Measurements from ENCODE around the gene TMPRSS5. TPM values are rescaled to one million over a fixed set of nuclear protein-coding genes. Genes with fewer than 3 reads are reported as not detected.
"Not testable (repeated sequence)": the region's sequence is repeated elsewhere in the genome, so short reads cannot be mapped to it uniquely, and the experiment has no call there.

TMPRSS5 gene
- total RNA-seq, 1 donor from 2014 or later, result 1.1 TPM

- no peak for DNase-seq (ENCODE audit: extremely low read depth, low read depth, low spot score)
Measured at GRCh38 chr11:113697756-113698407, 8.2 kb downstream of the TMPRSS5 start.

DNA sequence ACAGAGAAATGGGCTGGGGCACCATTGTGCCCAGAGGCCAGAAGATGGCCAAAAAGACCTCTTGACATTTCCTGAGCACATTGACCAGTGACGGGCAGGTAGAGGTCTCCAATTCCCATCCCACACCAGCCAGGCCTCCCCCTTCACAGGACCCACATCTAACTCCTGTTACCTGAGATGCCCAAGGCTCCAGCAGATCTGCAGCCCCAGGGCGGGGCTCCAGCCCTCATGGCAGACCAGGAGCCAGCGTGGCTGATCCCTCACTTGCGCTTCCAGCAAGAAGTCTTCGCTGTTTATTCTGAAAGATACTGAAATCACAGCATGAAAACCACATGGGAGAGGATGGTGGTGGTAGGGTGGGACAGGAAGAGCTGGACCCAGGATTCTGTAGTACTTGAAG is 9.0 kb downstream of the TMPRSS5 start:
- no peak for DNase-seq (ENCODE audit: extremely low read depth, low read depth, low spot score)

GRCh38 chr11:113695207-113695606 is 10.9 kb downstream of the TMPRSS5 start:
- DNase-seq (ENCODE audit: extremely low read depth, low read depth, low spot score), result no peak

DNA sequence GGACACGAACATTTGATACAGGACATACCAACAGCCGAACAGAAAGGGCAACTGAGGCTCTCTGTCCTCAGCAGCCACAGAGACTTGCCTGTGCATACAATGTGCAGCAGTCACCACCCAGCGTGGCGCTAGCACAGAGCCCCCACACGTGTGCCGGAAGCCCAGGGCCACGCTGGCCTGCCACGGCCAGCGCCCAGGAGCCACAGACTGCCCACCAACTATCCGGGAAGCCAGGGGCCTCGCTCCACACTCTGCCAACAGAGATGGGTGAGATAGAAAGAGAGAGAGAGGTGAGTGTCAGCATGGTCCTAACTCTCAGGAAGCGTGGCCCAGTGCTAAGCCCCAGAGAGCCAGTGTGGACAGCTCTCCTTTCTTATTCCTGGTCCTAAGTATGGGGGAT is 11.7 kb downstream of the TMPRSS5 start:
- no peak for DNase-seq (ENCODE audit: extremely low read depth, low read depth, low spot score)

DNA sequence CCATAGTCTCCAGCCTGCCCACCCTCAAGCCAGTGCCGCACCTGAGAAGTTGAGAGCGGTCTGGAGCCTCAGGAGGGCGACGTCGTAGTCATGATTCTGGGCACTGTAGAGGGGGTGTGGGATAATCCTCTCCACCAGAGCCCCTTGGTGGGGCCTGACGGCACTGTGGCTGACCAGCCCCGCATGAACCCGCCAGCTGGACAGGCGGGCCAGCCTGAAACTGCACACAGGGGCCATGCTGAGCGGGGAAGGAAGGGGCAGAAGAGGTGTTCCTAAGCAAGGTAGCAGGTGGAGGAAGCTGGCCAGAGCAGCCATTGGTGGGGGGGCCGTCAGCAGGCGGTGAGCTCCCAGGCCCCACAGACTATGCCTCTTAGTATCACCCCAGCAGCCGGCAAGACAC is 13.1 kb downstream of the TMPRSS5 start:
- no peak for DNase-seq (ENCODE audit: extremely low read depth, low read depth, low spot score)

DNA sequence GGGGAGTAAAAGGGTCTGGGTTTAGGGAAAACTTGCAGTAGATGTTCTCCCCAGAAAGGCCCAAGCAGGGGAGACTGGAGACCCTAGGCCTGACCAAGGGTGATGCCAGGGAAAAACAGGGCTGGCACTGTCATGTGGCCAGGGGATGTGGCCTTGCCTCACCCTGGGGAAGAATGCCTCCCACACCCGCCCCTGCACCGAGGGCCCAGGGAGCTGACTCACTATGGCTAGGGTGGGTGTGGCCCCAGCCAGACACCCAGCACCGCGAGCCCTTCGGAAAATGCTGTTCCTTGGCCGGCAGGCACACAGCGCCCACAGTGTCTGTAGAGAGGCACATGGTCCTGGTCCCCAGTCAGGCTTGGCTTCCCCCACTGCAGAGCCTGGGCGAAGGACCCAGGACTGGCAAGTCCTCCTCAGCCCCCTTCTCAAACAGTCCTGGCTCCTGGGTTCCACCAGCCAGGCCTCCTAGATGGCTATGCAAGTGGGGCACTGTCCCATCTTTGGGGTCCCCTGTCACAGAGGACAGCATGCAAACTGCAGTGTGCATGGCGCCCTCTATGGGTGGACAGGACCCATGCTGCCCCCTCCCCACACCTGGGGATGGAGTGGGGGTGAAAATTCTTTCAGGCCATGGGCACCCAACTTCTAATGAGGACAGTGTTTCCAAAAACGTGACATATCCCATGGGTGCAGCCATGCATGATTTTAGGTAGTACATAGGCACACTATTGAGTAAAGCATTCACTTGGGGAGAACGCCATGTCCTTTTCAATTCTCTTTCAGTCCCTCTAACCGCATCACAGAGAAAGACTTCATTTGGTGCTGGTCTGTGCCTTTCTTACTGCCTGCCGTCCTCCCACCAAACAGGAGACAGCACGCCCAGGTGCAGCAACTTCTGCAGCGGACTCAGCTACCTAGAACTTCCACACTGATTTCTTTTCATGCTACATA is 15.2 kb downstream of the TMPRSS5 start:
- DNase-seq (ENCODE audit: extremely low read depth, low read depth, low spot score), result no peak

- no peak for DNase-seq (ENCODE audit: extremely low read depth, low read depth, low spot score)
Measured at GRCh38 chr11:113689768-113690618, 16.1 kb downstream of the TMPRSS5 start.

GRCh38 chr11:113685654-113686359 is 20.3 kb downstream of the TMPRSS5 start:
- no peak for DNase-seq (ENCODE audit: extremely low read depth, low read depth, low spot score)

- no peak for DNase-seq (ENCODE audit: extremely low read depth, low read depth, low spot score)
Measured at GRCh38 chr11:113684496-113684895, 21.6 kb downstream of the TMPRSS5 start.

- no peak for DNase-seq (ENCODE audit: extremely low read depth, low read depth, low spot score)
Measured at GRCh38 chr11:113683481-113684046, 22.5 kb downstream of the TMPRSS5 start.

- no peak for DNase-seq (ENCODE audit: extremely low read depth, low read depth, low spot score)
Measured at GRCh38 chr11:113681711-113682413, 24.2 kb downstream of the TMPRSS5 start.

DNA sequence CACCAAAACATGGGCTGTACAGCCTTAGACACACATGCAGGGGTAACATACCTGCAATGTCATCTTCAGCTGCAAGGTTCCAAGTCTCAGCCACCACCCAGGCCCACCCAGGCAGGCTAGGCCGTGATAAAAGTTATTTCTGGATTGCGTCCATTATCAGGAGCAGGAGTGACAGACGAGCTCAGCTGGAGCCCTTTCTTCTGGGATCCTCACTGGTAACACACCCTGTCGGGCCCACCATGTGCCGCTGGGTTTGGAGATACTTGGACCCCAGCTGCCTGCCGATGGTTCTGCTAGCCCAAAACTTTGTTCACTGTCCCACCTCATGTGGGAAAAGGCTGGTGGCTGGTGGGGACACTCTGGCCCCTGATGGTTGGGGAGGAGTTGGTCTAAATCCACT is 24.8 kb downstream of the TMPRSS5 start:
- no peak for DNase-seq (ENCODE audit: extremely low read depth, low read depth, low spot score)

- no peak for DNase-seq (ENCODE audit: extremely low read depth, low read depth, low spot score)
Measured at GRCh38 chr11:113677685-113678084, 28.4 kb downstream of the TMPRSS5 start.

DNA sequence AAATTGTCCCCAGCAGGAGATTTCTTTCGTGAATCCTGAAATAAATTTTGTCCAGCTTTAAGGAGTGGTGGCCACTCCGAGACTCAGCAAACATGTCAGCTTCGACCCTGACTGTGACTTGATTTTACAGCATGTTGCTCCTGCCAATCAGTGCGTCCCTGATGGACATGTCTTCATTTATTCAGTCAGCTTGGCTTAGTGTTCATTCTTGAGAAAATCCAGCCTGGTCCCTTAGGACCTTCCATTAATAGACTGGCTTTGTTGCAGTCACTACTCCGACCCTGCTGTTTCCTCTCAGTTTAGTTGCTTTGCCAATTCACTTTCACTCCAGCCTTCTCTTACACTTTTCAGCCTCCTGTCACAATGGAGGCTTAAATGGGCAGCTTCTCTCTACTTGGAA is 30.5 kb downstream of the TMPRSS5 start:
- no peak for DNase-seq (ENCODE audit: extremely low read depth, low read depth, low spot score)

GRCh38 chr11:113675003-113675561 is 31.0 kb downstream of the TMPRSS5 start:
- no peak for DNase-seq (ENCODE audit: extremely low read depth, low read depth, low spot score)

DNA sequence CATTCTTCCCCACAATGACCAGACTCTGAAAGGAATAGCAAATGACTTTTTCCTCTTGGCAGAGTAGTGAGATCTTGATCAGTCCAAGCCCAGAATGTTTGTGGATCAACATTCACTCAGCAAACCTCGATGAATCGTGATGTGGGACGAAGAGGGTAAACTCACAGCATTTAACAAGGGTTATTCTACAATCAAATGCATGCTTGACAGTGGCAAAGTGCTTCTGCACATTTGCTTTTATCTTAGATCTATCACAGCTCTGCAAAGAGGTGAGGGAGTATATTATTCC is 31.8 kb downstream of the TMPRSS5 start:
- DNase-seq (ENCODE audit: extremely low read depth, low read depth, low spot score), result no peak

GRCh38 chr11:113673550-113674396 is 32.3 kb downstream of the TMPRSS5 start:
- DNase-seq (ENCODE audit: extremely low read depth, low read depth, low spot score), result no peak

DNA sequence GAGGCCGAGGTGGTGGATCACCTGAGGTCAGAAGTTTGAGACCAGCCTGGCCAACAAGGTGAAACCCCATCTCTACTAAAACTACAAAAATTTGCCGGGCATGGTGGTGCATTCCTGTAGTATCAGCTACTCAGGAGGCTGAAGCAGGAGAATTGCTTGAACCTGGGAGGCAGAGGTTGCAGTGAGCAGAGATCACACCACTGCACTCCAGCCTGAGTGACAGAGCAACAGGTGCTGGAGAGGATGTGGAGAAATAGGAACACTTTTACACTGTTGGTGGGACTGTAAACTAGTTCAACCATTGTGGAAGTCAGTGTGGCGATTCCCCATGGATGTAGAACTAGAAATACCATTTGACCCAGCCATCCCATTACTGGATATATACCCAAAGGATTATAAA is 34.2 kb downstream of the TMPRSS5 start:
- not testable (repeated sequence) for DNase-seq (ENCODE audit: extremely low read depth, low read depth, low spot score)

- no peak for DNase-seq (ENCODE audit: extremely low read depth, low read depth, low spot score)
Measured at GRCh38 chr11:113670831-113671215, 35.3 kb downstream of the TMPRSS5 start.
